PC-3 (cell line): Measurements from ENCODE around the gene CLMP. TPM values are rescaled to one million over a fixed set of nuclear protein-coding genes. Genes with fewer than 3 reads are reported as not detected.

Experiments used
- ATAC-seq: fragments of 200-7000 bp; cut with Tn5 transposase; 2 replicates; pipeline ENCODE4 v1.9.1; 2020; ENCODE audit warnings: mild to moderate bottlenecking, moderate library complexity
- BruUV-seq: library from RNA; stranded (reverse); fragments of 400-500 nt; replicated peaks from 2 replicates; lab custom pipeline; 2021; lab: Mats Ljungman, UMichigan
- CTCF ChIA-PET: fragments of 300-600 bp; sonication (Branson Sonifier 250); formaldehyde crosslinking; loops from one replicate; lab custom pipeline; 2022; ENCODE audit warnings: antibody characterized with exemption; lab: Charles Lee
- POLR2A ChIA-PET: fragments of 300-600 bp; sonication (Branson Sonifier 250); formaldehyde crosslinking; loops from one replicate; lab custom pipeline; 2022; ENCODE audit warnings: antibody characterized with exemption; ENCODE audit not compliant: unreplicated experiment; lab: Charles Lee
- DNase-seq: peaks from one replicate; pipeline ENCODE4 v3.0.0-alpha.2; 2015
- H2AFZ ChIP-seq: fragments of 300-600 bp; sonication (generic); 2 replicates; pipeline ENCODE4 v1.6.0; 2016; ENCODE audit warnings: antibody characterized with exemption, low read length
- H3F3A ChIP-seq: fragments of 300-600 bp; sonication (generic); one replicate; pipeline ENCODE4 v1.6.0; 2017; ENCODE audit warnings: antibody characterized with exemption, low read length, control low read depth, mild to moderate bottlenecking; ENCODE audit not compliant: unreplicated experiment
- H3K27ac ChIP-seq: fragments of 300-600 bp; sonication (generic); 2 replicates; pipeline ENCODE4 v1.5.1; 2016; ENCODE audit warnings: mild to moderate bottlenecking, low read length
- H3K27me3 ChIP-seq: fragments of 300-600 bp; sonication (generic); 2 replicates; pipeline ENCODE4 v1.6.1; 2016; ENCODE audit warnings: low read length, mixed read lengths
- H3K36me3 ChIP-seq: fragments of 300-600 bp; sonication (generic); 2 replicates; pipeline ENCODE4 v1.6.1; 2016; ENCODE audit warnings: low read depth, mixed run types, low read length, mixed read lengths
- H3K4me1 ChIP-seq: fragments of 300-600 bp; sonication (generic); 2 replicates; pipeline ENCODE4 v1.5.1; 2016; ENCODE audit warnings: low read length; ENCODE audit not compliant: insufficient read depth
- H3K4me2 ChIP-seq: fragments of 300-600 bp; sonication (generic); 2 replicates; pipeline ENCODE4 v1.6.0; 2016; ENCODE audit warnings: low read length
- H3K4me3 ChIP-seq: fragments of 300-600 bp; sonication (generic); 2 replicates; pipeline ENCODE4 v1.5.1; 2016; ENCODE audit warnings: mild to moderate bottlenecking, low read length, mixed read lengths
- H3K79me2 ChIP-seq: fragments of 300-600 bp; sonication (generic); 2 replicates; pipeline ENCODE4 v1.6.1; 2017; ENCODE audit warnings: low read length, mixed read lengths
- H3K9ac ChIP-seq: fragments of 300-600 bp; sonication (generic); 2 replicates; pipeline ENCODE4 v1.6.0; 2016; ENCODE audit warnings: mild to moderate bottlenecking, low read length
- H3K9me2 ChIP-seq: fragments of 300-600 bp; sonication (generic); replicated peaks from 2 replicates; pipeline ENCODE4 v1.6.1; 2016; ENCODE audit warnings: mixed run types, low read length, mixed read lengths
- H3K9me3 ChIP-seq: fragments of 300-600 bp; sonication (generic); 2 replicates; pipeline ENCODE4 v1.6.1; 2016; ENCODE audit warnings: low read length, mixed read lengths
- H4K20me1 ChIP-seq: fragments of 300-600 bp; sonication (generic); 2 replicates; pipeline ENCODE4 v1.6.1; 2016; ENCODE audit warnings: low read length, mixed read lengths
- CTCF ChIP-seq: fragments of 300-600 bp; sonication (generic); conservative IDR thresholded peaks from 2 replicates; pipeline ENCODE4 v1.5.1; 2017; ENCODE audit warnings: antibody characterized with exemption, low read depth, mild to moderate bottlenecking, low read length
- EZH2 ChIP-seq: fragments of 300-600 bp; sonication (generic); IDR thresholded peaks from one replicate; pipeline ENCODE4 v1.6.1; 2017; ENCODE audit warnings: antibody characterized with exemption, mild to moderate bottlenecking, low read length; ENCODE audit not compliant: unreplicated experiment
- EZH2phosphoT487 ChIP-seq: fragments of 300-600 bp; sonication (generic); IDR thresholded peaks from 2 replicates; pipeline ENCODE4 v1.6.1; 2018; ENCODE audit warnings: mild to moderate bottlenecking, antibody characterized with exemption, low read length, borderline replicate concordance
- intact Hi-C: fragments of 100-400 bp; cut with micrococcal nuclease; formaldehyde crosslinking; loops from 2 replicates; pipeline ENCODE4 v1.9.0; 2023
- total RNA-seq: library from RNA; depleted of rRNA; stranded (reverse); fragments of >200 nt; gene quantifications from 2 replicates; pipeline ENCODE4 v1.2.3, GENCODE V29; 2014

The CLMP gene
- total RNA-seq, 1 experiment from 2014 or later, result 30.4 TPM

GRCh38 chr11:123214396-123214795, 19.3 kb upstream of the CLMP start:
- Histone ChIP-seq H3K4me2 (no peak overlapping the region), H3K9me2 (no peaks in the 10 kb centered on the region), H3K4me3 (no peak overlapping the region), H2AFZ (no peak overlapping the region), H4K20me1 (no peaks in the 10 kb centered on the region), H3F3A (no peaks in the 10 kb centered on the region), H3K36me3 (no peaks in the 10 kb centered on the region), H3K27me3 (no peaks in the 10 kb centered on the region), H3K27ac (no peak overlapping the region), H3K4me1 (peaks cover 14% of the 10 kb centered on the region; the same call in 1 of the 2 replicates), H3K79me2 (no peaks in the 10 kb centered on the region), H3K9me3 (no peaks in the 10 kb centered on the region), H3K9ac (no peak overlapping the region)
- DNase-seq (no peak), ATAC-seq (no peak)
- ChIA-PET POLR2A (no interaction called here), CTCF (no interaction called here)
- no peak for TF ChIP-seq EZH2
- no peak for TF ChIP-seq EZH2phosphoT487
- no peak for TF ChIP-seq CTCF
- no TSS peak for BruUV-seq
- intact Hi-C loops, result no loop called here

GRCh38 chr11:123213307-123213771, 18.3 kb upstream of the CLMP start:
- no peaks in the 10 kb centered on the region for H3F3A ChIP-seq
- ATAC-seq (no peak), DNase-seq (no peak)
- no peak overlapping the region for H3K27ac ChIP-seq
- H3K27me3 ChIP-seq, result no peaks in the 10 kb centered on the region
- no peaks in the 10 kb centered on the region for H3K9me2 ChIP-seq
- ChIA-PET POLR2A (no interaction called here), CTCF (no interaction called here)
- no peak overlapping the region for H3K9ac ChIP-seq
- H3K79me2 ChIP-seq, result no peaks in the 10 kb centered on the region
- no TSS peak for BruUV-seq
- H4K20me1 ChIP-seq, result no peaks in the 10 kb centered on the region
- TF ChIP-seq EZH2phosphoT487, result no peak
- no peak overlapping the region for H3K4me3 ChIP-seq
- no peak overlapping the region for H2AFZ ChIP-seq
- H3K4me1 ChIP-seq, result peaks cover 10% of the 10 kb centered on the region; the same call in 1 of the 2 replicates
- no peak overlapping the region for H3K4me2 ChIP-seq
- H3K9me3 ChIP-seq, result no peaks in the 10 kb centered on the region
- intact Hi-C loops, result no loop called here
- no peaks in the 10 kb centered on the region for H3K36me3 ChIP-seq

- ATAC-seq, result no peak
- no peak for TF ChIP-seq EZH2phosphoT487
- TF ChIP-seq CTCF, result no peak
- TF ChIP-seq EZH2, result no peak
- intact Hi-C loops, result no loop called here
- Histone ChIP-seq H2AFZ (peak overlapping the region; percentile 58), H3F3A (no peaks in the 10 kb centered on the region), H3K9me2 (no peaks in the 10 kb centered on the region), H3K4me1 (peaks cover 6% of the 10 kb centered on the region; the same call in 1 of the 2 replicates), H3K79me2 (no peaks in the 10 kb centered on the region), H3K9ac (no peak overlapping the region), H3K9me3 (no peaks in the 10 kb centered on the region), H3K4me3 (no peak overlapping the region), H3K27me3 (no peaks in the 10 kb centered on the region), H3K4me2 (peak overlapping the region; percentile 39; the same call in 1 of the 2 replicates), H3K27ac (no peak overlapping the region), H4K20me1 (no peaks in the 10 kb centered on the region), H3K36me3 (no peaks in the 10 kb centered on the region)
- ChIA-PET CTCF (interaction anchor here (1.2 kb wide), 1 partner anchor 35 kb away, joined by 3 read pairs; no protein-coding TSS in a partner anchor), POLR2A (no interaction called here)
- no peak for DNase-seq
- BruUV-seq, result no TSS peak
Observed at GRCh38 chr11:123212406-123212805, 17.4 kb upstream of the CLMP start.
